Left lung (tissue), 10 donors: ENCODE measurements around the gene C17orf67. TPM values are rescaled to one million over a fixed set of nuclear protein-coding genes. Genes with fewer than 3 reads are reported as not detected.

Experiments used
- ATAC-seq: fragments of 200-7000 bp; cut with Tn5 transposase; one replicate; pipeline ENCODE4 v1.9.1; 2020; ENCODE audit warnings: moderate library complexity
- DNase-seq, 4 donors: peaks; one replicate each; pipeline ENCODE4 v3.0.0-alpha.2; 2013 to 2020
- H3K27ac ChIP-seq, 2 donors: fragments of 200-600 bp; sonication (generic) in 1 of 2; one replicate each; pipeline versions ENCODE4 v1.5.0 to v1.8.0; 2020 to 2021
- H3K27me3 ChIP-seq, 2 donors: fragments of 200-600 bp; sonication (generic) in 1 of 2; one replicate each; pipeline versions ENCODE4 v1.5.0 to v1.8.0; 2020 to 2021
- H3K36me3 ChIP-seq, 2 donors: fragments of 200-600 bp; sonication (generic) in 1 of 2; one replicate each; pipeline versions ENCODE4 v1.5.0 to v1.8.0; 2020 to 2021
- H3K4me1 ChIP-seq, 2 donors: fragments of 200-600 bp; one replicate each; pipeline ENCODE4 v1.8.0; 2021
- H3K4me3 ChIP-seq, 2 donors: fragments of 200-600 bp; sonication (generic) in 1 of 2; one replicate each; pipeline versions ENCODE4 v1.5.0 to v1.8.0; 2020 to 2021; ENCODE audit warnings: mild to moderate bottlenecking in 1 of 2
- H3K9me3 ChIP-seq, 2 donors: fragments of 200-600 bp; sonication (generic) in 1 of 2; one replicate each; pipeline versions ENCODE4 v1.5.0 to v1.8.0; 2020 to 2021
- CTCF ChIP-seq, 2 donors: fragments of 200-600 bp; sonication (generic) in 1 of 2; IDR thresholded peaks; one replicate each; pipeline versions ENCODE4 v1.5.0 to v1.8.0; 2021; ENCODE audit warnings: antibody characterized with exemption in 2 of 2
- intact Hi-C, 2 donors: fragments of 100-400 bp; cut with DNase I; formaldehyde crosslinking; loops; one replicate each; pipeline versions ENCODE4 v1.11.2 to v1.14.2; 2022
- polyA plus RNA-seq, 6 donors: library from polyadenylated mRNA; unstranded; fragments of 120-200 nt; gene quantifications; one replicate each; pipeline ENCODE4 v1.2.1, GENCODE V29; 2013; ENCODE audit not compliant: insufficient read length in 6 of 6
- total RNA-seq, 2 donors: library from RNA; stranded (reverse); fragmentation: NEBNext Ultra II Directional; extraction: Animal tissue kit (Norgen Biotek cat#: 25700); gene quantifications; one replicate each; pipeline ENCODE4 v1.2.1, GENCODE V29; 2021
- donor health status: DM: no; HTN: yes; CAD: no.
- donor health status: DM: no; HTN: no; CAD: no.

The C17orf67 gene
- total and polyA plus RNA-seq, 8 donors: 1.6 to 5.0 (median 3.5) TPM

- no peak for ATAC-seq
- Histone ChIP-seq H3K9me3 (no peaks in the 10 kb centered on the region), H3K27ac (no peak overlapping the region), H3K4me3 (no peak overlapping the region), H3K36me3 (peaks cover 0 to 6% of the 10 kb centered on the region in 2 donors), H3K4me1 (peaks cover 8 to 41% of the 10 kb centered on the region in 2 donors), H3K27me3 (peaks cover 0 to 11% of the 10 kb centered on the region in 2 donors)
- DNase-seq: no peak
- no peak for TF ChIP-seq CTCF (IDR thresholded peaks at IDR 0.05)
- intact Hi-C loops: no loop called here
Observed at GRCh38 chr17:56831369-56832095, 2.2 kb downstream of the C17orf67 start.

- peaks cover 0 to 6% of the 10 kb centered on the region in 2 donors for H3K36me3 ChIP-seq
- no peak for DNase-seq
- H3K4me1 ChIP-seq: peaks cover 8 to 35% of the 10 kb centered on the region in 2 donors
- no peak for ATAC-seq
- no peak overlapping the region for H3K4me3 ChIP-seq
- no peak overlapping the region for H3K27ac ChIP-seq
- H3K27me3 ChIP-seq: peaks cover 0 to 11% of the 10 kb centered on the region in 2 donors
- intact Hi-C loops: no loop called here
- no peak for TF ChIP-seq CTCF (IDR thresholded peaks at IDR 0.05)
- no peaks in the 10 kb centered on the region for H3K9me3 ChIP-seq
Observed at GRCh38 chr17:56830726-56831368, 2.9 kb downstream of the C17orf67 start.

- ATAC-seq (no peak), DNase-seq (no peak)
- Histone ChIP-seq H3K4me1 (peaks cover 0 to 6% of the 10 kb centered on the region in 2 donors), H3K36me3 (peaks cover 0 to 6% of the 10 kb centered on the region in 2 donors), H3K27me3 (no peaks in the 10 kb centered on the region), H3K27ac (no peak overlapping the region), H3K4me3 (no peak overlapping the region), H3K9me3 (no peaks in the 10 kb centered on the region)
- intact Hi-C loops: loop anchor here in 1 of 2 donors (10.0 kb wide), 1 partner anchor 108 kb away; no protein-coding TSS in a partner anchor
- TF ChIP-seq CTCF (IDR thresholded peaks at IDR 0.05): no peak
Observed at GRCh38 chr17:56826611-56827414, 6.9 kb downstream of the C17orf67 start.

- H3K9me3 ChIP-seq: no peaks in the 10 kb centered on the region
- no peak for TF ChIP-seq CTCF (IDR thresholded peaks at IDR 0.05)
- H3K36me3 ChIP-seq: peaks cover 0 to 6% of the 10 kb centered on the region in 2 donors
- H3K27me3 ChIP-seq: no peaks in the 10 kb centered on the region
- DNase-seq: no peak
- no peak overlapping the region for H3K27ac ChIP-seq
- intact Hi-C loops: loop anchor here in 1 of 2 donors (10.0 kb wide), 1 partner anchor 110 kb away; no protein-coding TSS in a partner anchor
- ATAC-seq: no peak
- peaks cover 0 to 4% of the 10 kb centered on the region in 2 donors for H3K4me1 ChIP-seq
- no peak overlapping the region for H3K4me3 ChIP-seq
Observed at GRCh38 chr17:56824503-56824902, 9.2 kb downstream of the C17orf67 start.
